PFSK-1 (cell line): ENCODE measurements around the gene MTG2.

Experiments
- FOXP2 ChIP-seq: optimal IDR thresholded peaks from 2 replicates; pipeline ENCODE3; 2011; ENCODE audit warnings: borderline replicate concordance, control low read depth, inconsistent platforms; ENCODE audit not compliant: insufficient read depth; ENCODE audit errors: extremely low read length, extremely low read depth
- POLR2AphosphoS5 ChIP-seq: IDR thresholded peaks from 2 replicates; pipeline ENCODE4 v1.6.1; 2012; ENCODE audit warnings: low read depth, mild to moderate bottlenecking, control low read depth, low read length, moderate library complexity
- SIN3A ChIP-seq: IDR thresholded peaks from 2 replicates; pipeline ENCODE4 v1.6.1; 2012; ENCODE audit warnings: mild to moderate bottlenecking, low read length, moderate library complexity, borderline replicate concordance; ENCODE audit not compliant: insufficient read depth
- TAF1 ChIP-seq: IDR thresholded peaks from 2 replicates; pipeline ENCODE4 v1.6.1; 2012; ENCODE audit warnings: low read length, control low read depth, borderline replicate concordance; ENCODE audit not compliant: insufficient read depth
- TF ChIP-seq, protein P1 (sequence below), 2 experiments: IDR thresholded peaks; 2 replicates each; pipeline versions ENCODE4 v1.6.1 to v1.8.0; 2011 to 2012; ENCODE audit warnings: low read depth in 2 of 2, low read length in 2 of 2, control low read depth in 1 of 2, inconsistent platforms in 1 of 2, mild to moderate bottlenecking in 1 of 2, moderate library complexity in 1 of 2; ENCODE audit not compliant: insufficient read depth in 1 of 2

The MTG2 gene

DNA sequence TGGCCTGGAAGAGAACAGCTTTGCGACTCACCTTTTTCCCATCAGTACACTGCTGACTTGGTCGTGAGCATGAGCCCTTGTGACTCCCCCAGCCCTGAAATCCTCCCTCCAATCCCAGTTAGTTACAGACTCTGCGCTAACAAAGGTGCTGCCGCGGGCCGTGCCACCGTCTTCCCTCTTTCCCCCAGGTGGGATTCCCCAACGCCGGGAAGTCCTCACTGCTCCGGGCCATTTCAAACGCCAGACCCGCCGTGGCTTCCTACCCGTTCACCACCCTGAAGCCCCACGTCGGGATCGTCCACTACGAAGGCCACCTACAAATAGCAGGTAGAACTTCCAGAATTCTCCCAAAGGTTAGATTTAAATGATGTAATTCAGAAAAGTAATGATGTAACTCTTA is 16.1 kb downstream of the MTG2 start:
- TF ChIP-seq, protein P1, sequence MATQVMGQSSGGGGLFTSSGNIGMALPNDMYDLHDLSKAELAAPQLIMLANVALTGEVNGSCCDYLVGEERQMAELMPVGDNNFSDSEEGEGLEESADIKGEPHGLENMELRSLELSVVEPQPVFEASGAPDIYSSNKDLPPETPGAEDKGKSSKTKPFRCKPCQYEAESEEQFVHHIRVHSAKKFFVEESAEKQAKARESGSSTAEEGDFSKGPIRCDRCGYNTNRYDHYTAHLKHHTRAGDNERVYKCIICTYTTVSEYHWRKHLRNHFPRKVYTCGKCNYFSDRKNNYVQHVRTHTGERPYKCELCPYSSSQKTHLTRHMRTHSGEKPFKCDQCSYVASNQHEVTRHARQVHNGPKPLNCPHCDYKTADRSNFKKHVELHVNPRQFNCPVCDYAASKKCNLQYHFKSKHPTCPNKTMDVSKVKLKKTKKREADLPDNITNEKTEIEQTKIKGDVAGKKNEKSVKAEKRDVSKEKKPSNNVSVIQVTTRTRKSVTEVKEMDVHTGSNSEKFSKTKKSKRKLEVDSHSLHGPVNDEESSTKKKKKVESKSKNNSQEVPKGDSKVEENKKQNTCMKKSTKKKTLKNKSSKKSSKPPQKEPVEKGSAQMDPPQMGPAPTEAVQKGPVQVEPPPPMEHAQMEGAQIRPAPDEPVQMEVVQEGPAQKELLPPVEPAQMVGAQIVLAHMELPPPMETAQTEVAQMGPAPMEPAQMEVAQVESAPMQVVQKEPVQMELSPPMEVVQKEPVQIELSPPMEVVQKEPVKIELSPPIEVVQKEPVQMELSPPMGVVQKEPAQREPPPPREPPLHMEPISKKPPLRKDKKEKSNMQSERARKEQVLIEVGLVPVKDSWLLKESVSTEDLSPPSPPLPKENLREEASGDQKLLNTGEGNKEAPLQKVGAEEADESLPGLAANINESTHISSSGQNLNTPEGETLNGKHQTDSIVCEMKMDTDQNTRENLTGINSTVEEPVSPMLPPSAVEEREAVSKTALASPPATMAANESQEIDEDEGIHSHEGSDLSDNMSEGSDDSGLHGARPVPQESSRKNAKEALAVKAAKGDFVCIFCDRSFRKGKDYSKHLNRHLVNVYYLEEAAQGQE (IDR thresholded peaks at IDR 0.05; ENCODE audit: insufficient read depth in 1 of 2, low read depth in 2 of 2, low read length in 2 of 2) = no peak
- TF ChIP-seq POLR2AphosphoS5 (no peak), TAF1 (no peak), FOXP2 (no peak), SIN3A (no peak)

DNA sequence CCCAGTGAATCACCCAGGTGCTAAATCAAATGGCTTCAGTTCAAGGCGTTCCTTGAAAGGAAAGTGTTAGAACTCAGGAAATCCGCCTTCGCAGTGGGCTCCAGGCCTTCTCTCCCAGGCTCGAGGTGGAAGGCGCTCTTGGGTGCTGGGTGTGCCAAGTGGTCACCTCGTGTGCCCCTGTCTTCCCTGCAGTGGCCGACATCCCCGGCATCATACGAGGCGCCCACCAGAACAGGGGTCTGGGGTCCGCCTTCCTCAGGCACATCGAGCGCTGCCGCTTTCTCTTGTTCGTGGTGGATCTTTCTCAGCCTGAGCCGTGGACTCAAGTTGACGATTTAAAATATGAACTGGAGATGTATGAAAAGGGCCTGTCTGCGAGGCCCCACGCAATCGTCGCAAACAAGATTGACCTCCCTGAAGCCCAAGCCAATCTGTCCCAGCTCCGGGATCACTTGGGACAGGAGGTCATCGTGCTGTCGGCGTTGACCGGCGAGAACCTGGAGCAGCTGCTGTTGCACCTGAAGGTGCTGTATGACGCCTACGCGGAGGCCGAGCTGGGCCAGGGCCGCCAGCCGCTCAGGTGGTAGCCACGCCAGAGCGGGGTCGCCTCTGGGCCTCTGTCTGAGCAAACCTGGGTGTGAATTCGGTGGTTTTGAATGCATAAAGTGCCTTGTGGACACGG is 17.8 kb downstream of the MTG2 start:
- no peak for TF ChIP-seq FOXP2
- TF ChIP-seq, protein P1 (IDR thresholded peaks at IDR 0.05; ENCODE audit: insufficient read depth in 1 of 2, low read depth in 2 of 2, low read length in 2 of 2) = no peak
- TF ChIP-seq POLR2AphosphoS5 = no peak
- TF ChIP-seq TAF1 = no peak
- TF ChIP-seq SIN3A = no peak

DNA sequence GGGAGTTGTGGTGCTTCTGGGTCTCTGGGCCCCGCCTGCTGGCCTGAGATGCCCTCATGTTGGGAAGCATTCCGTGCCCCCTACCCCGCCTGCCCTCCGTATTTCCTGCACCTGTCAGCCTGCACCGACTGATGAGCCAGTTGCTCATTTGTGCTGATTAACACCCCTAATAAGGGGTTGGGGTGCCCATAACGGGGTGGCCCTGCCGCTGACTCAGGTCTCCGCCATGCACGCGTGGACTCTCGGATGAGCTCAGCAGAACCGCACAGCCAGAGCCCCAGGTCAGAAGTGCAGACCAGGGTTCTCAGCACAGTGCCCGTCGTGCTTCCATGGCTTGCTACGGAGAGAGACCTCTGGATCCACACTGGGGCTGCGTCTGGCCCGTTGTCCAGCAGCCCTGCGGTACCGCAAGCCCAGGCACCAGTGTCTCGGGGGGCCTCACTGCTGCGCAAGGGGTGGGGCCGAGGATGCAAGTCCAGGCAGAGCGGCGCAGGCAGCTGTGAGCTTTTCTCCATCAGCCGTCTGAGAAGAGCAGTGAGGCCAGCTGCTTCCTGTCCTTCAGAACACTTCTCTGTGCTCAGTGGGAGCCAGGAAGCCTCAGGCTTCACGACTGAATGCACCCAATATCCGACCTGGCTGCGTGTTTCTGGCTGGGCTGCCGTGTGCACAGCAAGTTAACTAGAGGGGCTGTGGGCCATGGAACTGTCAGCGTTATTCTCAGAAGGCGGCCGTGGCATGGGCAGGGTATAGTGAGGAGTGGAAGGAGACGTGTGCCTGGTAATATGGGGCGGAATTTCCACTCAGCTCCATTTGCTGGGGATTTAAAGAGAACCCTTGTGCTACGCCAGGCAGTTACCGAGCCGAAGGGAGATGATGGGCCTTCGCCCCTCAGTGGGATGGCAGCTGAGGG is 18.6 kb downstream of the MTG2 start:
- TF ChIP-seq POLR2AphosphoS5 (no peak), SIN3A (no peak), FOXP2 (no peak), TAF1 (no peak)
- TF ChIP-seq, protein P1 (IDR thresholded peaks at IDR 0.05; ENCODE audit: insufficient read depth in 1 of 2, low read depth in 2 of 2, low read length in 2 of 2) = no peak

DNA sequence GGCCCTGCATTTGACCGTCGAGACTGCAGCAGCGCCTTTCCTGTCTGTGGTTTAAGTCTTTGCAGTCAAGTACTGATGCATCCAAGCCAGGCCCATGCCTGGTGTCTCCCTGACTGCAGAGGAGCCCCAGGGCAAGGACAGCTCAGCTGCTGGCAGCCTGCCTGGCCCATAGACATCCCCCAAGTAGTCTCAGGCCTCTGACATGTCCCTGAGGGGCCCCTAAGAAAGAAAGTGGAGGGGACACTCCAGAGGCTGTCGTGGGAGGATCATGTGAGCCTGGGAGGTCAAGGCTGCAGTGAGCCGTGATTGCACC is 19.2 kb downstream of the MTG2 start:
- TF ChIP-seq FOXP2 (no peak), SIN3A (no peak)

DNA sequence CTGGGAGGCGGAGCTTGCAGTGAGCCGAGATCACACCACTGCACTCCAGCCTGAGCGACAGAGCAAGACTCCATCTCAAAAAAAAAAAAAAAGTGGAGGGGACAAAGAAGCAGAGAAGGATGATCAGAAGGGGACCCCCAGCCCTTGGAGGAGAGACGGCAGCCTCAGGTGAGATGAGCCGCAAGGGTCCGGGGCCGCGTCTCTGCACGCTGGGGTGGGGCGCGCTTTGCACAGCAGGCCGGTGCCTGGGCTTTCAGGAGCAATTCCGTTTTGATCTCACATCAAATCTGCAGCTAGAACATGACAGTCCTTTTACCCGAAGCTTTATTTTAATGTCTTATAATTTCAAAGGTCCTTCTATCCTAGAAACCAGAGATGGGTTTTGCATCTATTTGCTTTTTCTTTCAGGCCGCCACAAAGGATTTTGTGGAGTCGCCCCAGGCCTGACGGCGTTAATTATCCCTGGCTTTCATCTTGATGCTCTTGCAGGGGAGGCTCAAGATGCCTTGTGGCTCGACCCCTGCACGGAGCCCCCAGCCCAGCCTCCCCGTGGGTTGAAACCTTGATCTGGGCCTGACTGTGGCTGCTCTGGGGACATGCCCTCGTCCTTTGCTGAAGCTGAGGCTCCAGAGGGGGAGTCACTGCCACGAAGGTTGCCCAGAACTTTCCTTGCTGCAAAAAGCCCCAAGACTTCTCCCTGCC is 20.0 kb downstream of the MTG2 start:
- TF ChIP-seq FOXP2 (no peak), TAF1 (no peak), POLR2AphosphoS5 (no peak), SIN3A (no peak)
- TF ChIP-seq, protein P1 (IDR thresholded peaks at IDR 0.05; ENCODE audit: insufficient read depth in 1 of 2, low read depth in 2 of 2, low read length in 2 of 2) = no peak
